HepG2 (cell line): Measurements from ENCODE around the gene UNC119B. TPM values are rescaled to one million over a fixed set of nuclear protein-coding genes. Genes with fewer than 3 reads are reported as not detected.

Experiments used
- ATAC-seq: fragments of 200-7000 bp; cut with Tn5 transposase; 3 replicates; pipeline ENCODE4 v1.9.1; 2020; ENCODE audit warnings: mild to moderate bottlenecking, moderate library complexity
- BruUV-seq: library from RNA; stranded (reverse); fragments of 400-500 nt; replicated peaks from 2 replicates; lab custom pipeline; 2021; lab: Mats Ljungman, UMichigan
- CTCF ChIA-PET: fragments of 300-600 bp; formaldehyde crosslinking; extraction: SDS; loops from one replicate; lab custom pipeline; 2021; ENCODE audit warnings: low total read pairs, inconsistent platforms, low intra/inter-chr PET ratio; lab: Yijun Ruan, JAX
- POLR2A ChIA-PET: fragments of 350-600 bp; sonication (Branson Sonifier 250); formaldehyde crosslinking; loops from one replicate; lab custom pipeline; 2020; ENCODE audit warnings: antibody characterized with exemption, inconsistent platforms; lab: Yijun Ruan, JAX
- DNase-seq: peaks from one replicate; pipeline ENCODE4 v3.0.0-alpha.2; 2015; ENCODE audit warnings: low spot score
- FAIRE-seq: peaks from 3 replicates; lab custom pipeline; 2011; peaks lifted over from hg19 to GRCh38; lab: Jason Lieb, UNC
- H2AFZ ChIP-seq: one replicate; pipeline ENCODE4 v1.6.1; 2011; ENCODE audit warnings: low read length, inconsistent platforms
- H3K27ac ChIP-seq: fragments of 300-600 bp; 3 replicates; pipeline ENCODE4 v1.8.0; 2011; ENCODE audit warnings: mixed run types, mild to moderate bottlenecking, mixed read lengths, low read length, inconsistent platforms; ENCODE audit not compliant: insufficient read depth; ENCODE audit errors: extremely low read length
- H3K27me3 ChIP-seq, 2 experiments: fragments of 200-600 bp in 1 of 2; 2 replicates in 1 of 2; 3 replicates in 1 of 2; pipeline versions ENCODE4 v1.6.0 to v1.8.0; 2011; ENCODE audit warnings: low read length in 2 of 2, mild to moderate bottlenecking in 2 of 2, moderate library complexity in 2 of 2, inconsistent platforms in 1 of 2; ENCODE audit not compliant: insufficient read depth in 2 of 2, control insufficient read depth in 1 of 2
- H3K36me3 ChIP-seq, 2 experiments: fragments of 200-600 bp in 1 of 2; replicated peaks in 1 of 2; 2 replicates in 1 of 2; 3 replicates in 1 of 2; pipeline versions ENCODE4 v1.5.1 to v1.8.0; 2011; ENCODE audit warnings: low read length in 2 of 2, inconsistent platforms in 1 of 2; ENCODE audit not compliant: insufficient read depth in 2 of 2, control insufficient read depth in 1 of 2
- H3K4me1 ChIP-seq: 2 replicates; pipeline ENCODE4 v1.5.1; 2012; ENCODE audit warnings: low read length, inconsistent platforms; ENCODE audit not compliant: insufficient read depth
- H3K4me2 ChIP-seq: 2 replicates; pipeline ENCODE4 v1.6.0; 2011; ENCODE audit warnings: low read depth, low read length, inconsistent platforms
- H3K4me3 ChIP-seq, 3 experiments: fragments of 200-600 bp in 1 of 3; sonication (generic), shearing (Covaris generic) in 1 of 3; replicated peaks in 1 of 3; 2 replicates each; pipeline ENCODE4 v1.5.1; 2011 to 2016; ENCODE audit warnings: low read length in 3 of 3, inconsistent platforms in 2 of 3, low read depth in 2 of 3, mild to moderate bottlenecking in 2 of 3, control low read depth in 1 of 3, mixed read lengths in 1 of 3; ENCODE audit not compliant: insufficient read depth in 1 of 3
- H3K79me2 ChIP-seq: one replicate; pipeline ENCODE4 v1.6.1; 2011; ENCODE audit warnings: low read length, inconsistent platforms; ENCODE audit not compliant: insufficient read depth
- H3K9ac ChIP-seq: 2 replicates; pipeline ENCODE4 v1.6.0; 2011; ENCODE audit warnings: mild to moderate bottlenecking, low read depth, low read length, inconsistent platforms; ENCODE audit not compliant: insufficient read depth
- H3K9me3 ChIP-seq: 2 replicates; pipeline ENCODE4 v1.5.1; 2012; ENCODE audit warnings: mild to moderate bottlenecking, low read length
- H4K20me1 ChIP-seq: 2 replicates; pipeline ENCODE4 v1.6.0; 2011; ENCODE audit warnings: inconsistent platforms, mild to moderate bottlenecking, low read length, moderate library complexity; ENCODE audit not compliant: insufficient read depth
- ATF7 ChIP-seq, 2 experiments: fragments of 450-650 bp in 1 of 2; sonication (generic) in 1 of 2; formaldehyde crosslinking in 1 of 2; IDR thresholded peaks; 2 replicates each; pipeline versions ENCODE4 v1.4.0 to v1.6.1; 2016 to 2020; ENCODE audit warnings: antibody characterized with exemption in 1 of 2, mild to moderate bottlenecking in 1 of 2, missing genetic modification reagents in 1 of 2
- CCDC6 ChIP-seq: sonication (generic); formaldehyde crosslinking; IDR thresholded peaks from 2 replicates; pipeline ENCODE4 v1.8.1; 2022; ENCODE audit warnings: mild to moderate bottlenecking, missing genetic modification reagents, moderate library complexity
- FOSL2 ChIP-seq: sonication (generic); formaldehyde crosslinking; IDR thresholded peaks from 2 replicates; pipeline ENCODE4 v1.4.0; 2020; ENCODE audit warnings: missing genetic modification reagents
- PHF8 ChIP-seq: sonication (generic); formaldehyde crosslinking; IDR thresholded peaks from 2 replicates; pipeline ENCODE4 v1.5.0; 2020; ENCODE audit warnings: missing genetic modification reagents
- SIN3A ChIP-seq: IDR thresholded peaks from 2 replicates; pipeline ENCODE4 v1.6.1; 2011; ENCODE audit warnings: low read depth, mild to moderate bottlenecking, control low read depth, low read length, borderline replicate concordance
- SRSF4 ChIP-seq: fragments of 200-400 bp; formaldehyde crosslinking; IDR thresholded peaks from one replicate; pipeline ENCODE4 v1.6.1; 2018; ENCODE audit warnings: mild to moderate bottlenecking, low read depth, low read length, moderate library complexity; ENCODE audit not compliant: poor library complexity, severe bottlenecking
- WIZ ChIP-seq: sonication (generic); formaldehyde crosslinking; IDR thresholded peaks from 2 replicates; pipeline ENCODE4 v1.5.1; 2020; ENCODE audit warnings: mild to moderate bottlenecking, missing genetic modification reagents
- ZNF225 ChIP-seq: sonication (generic); formaldehyde crosslinking; IDR thresholded peaks from 2 replicates; pipeline ENCODE4 v1.4.0; 2020; ENCODE audit warnings: mild to moderate bottlenecking, missing genetic modification reagents
- ZNF616 ChIP-seq: sonication (generic); formaldehyde crosslinking; IDR thresholded peaks from 2 replicates; pipeline ENCODE4 v1.5.0; 2020; ENCODE audit warnings: low read depth, mild to moderate bottlenecking, missing genetic modification reagents
- WGBS: methylation state at CpG from one replicate; pipeline ENCODE4 v1.1.6; 2017; ENCODE audit warnings: low lambda C conversion rate; 5-methylcytosine and 5-hydroxymethylcytosine counted together
- in situ Hi-C: cut with HindIII; loops from 2 replicates; pipeline ENCODE4 v1.10.0; 2017; ENCODE audit warnings: low pct_unique_long_range_greater_than_20kb; ENCODE audit not compliant: extremely low pct_ligation_motif_present
- intact Hi-C: fragments of 100-400 bp; cut with micrococcal nuclease; formaldehyde crosslinking; loops from one replicate; pipeline ENCODE4 v1.10.0; 2022; ENCODE audit not compliant: unreplicated experiment
- polyA plus RNA-seq, 8 experiments: library from polyadenylated mRNA; depleted of rRNA in 3 of 8; stranded (reverse) in 7 of 8; unstranded in 1 of 8; fragments of >200 nt; fragmentation: Illumina TruSeq in 4 of 8; extraction: Trizol in 4 of 8; gene quantifications; 2 replicates each; pipeline versions ENCODE4 v1.2.1 to v1.2.3, GENCODE V29; 2011 to 2016; ENCODE audit warnings: low read depth in 4 of 8, missing spikeins in 1 of 8, mixed read lengths in 1 of 8; ENCODE audit not compliant: insufficient read depth in 1 of 8
- total RNA-seq, 5 experiments: library from RNA; depleted of rRNA; stranded (reverse); fragments of >200 nt; fragmentation: Illumina TruSeq; extraction: Trizol; gene quantifications; 2 replicates each; pipeline ENCODE4 v1.2.3, GENCODE V29; 2016; ENCODE audit warnings: low read depth in 1 of 5
- TF ChIP-seq, protein P1 (sequence below): sonication (generic); formaldehyde crosslinking; IDR thresholded peaks from 2 replicates; pipeline ENCODE4 v1.4.0; 2020; ENCODE audit warnings: mild to moderate bottlenecking, low read depth, missing genetic modification reagents
- TF ChIP-seq, protein P2 (sequence below): sonication (generic); formaldehyde crosslinking; IDR thresholded peaks from 2 replicates; pipeline ENCODE4 v1.4.0; 2020; ENCODE audit warnings: missing genetic modification reagents
- TF ChIP-seq, protein P3 (sequence below), 2 experiments: sonication (generic) in 1 of 2; formaldehyde crosslinking in 1 of 2; IDR thresholded peaks; 2 replicates each; pipeline versions ENCODE4 v1.4.0 to v1.6.1; 2016 to 2020; ENCODE audit warnings: borderline replicate concordance in 1 of 2, low read depth in 1 of 2, mild to moderate bottlenecking in 1 of 2, missing genetic modification reagents in 1 of 2
- TF ChIP-seq, protein P4 (sequence below): IDR thresholded peaks from 2 replicates; pipeline ENCODE4 v1.6.1; 2016; ENCODE audit warnings: low read depth, control low read depth

The UNC119B gene
- total and polyA plus RNA-seq, 2 of the 13 experiments (the other 11 are each of a cell fraction or from before 2014, with no cell fraction given): 19.6 to 19.7 TPM

DNA sequence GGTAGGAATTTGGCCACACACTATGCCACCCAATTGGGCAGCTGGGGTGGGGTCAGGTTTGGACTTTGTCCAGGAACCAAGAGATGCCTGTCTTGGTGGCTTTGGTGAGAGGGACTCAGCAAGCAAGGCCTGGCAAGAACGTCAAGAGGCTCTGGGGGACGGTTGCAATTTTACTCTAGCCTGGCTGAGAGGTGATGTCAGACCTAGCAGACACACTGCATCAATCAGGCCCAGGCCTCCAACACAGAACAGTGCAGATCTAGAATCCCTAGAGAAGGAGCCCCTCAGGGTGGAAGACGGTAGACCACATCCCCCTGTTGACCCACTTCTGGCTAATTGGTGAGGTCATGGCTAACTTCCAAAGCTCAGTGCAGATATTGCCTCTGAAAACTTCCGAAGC, 1.6 kb upstream of the UNC119B start (continued):
- TF ChIP-seq ZNF616 (CRISPR knock-in tag): no peak
- no peak for TF ChIP-seq ZNF225 (CRISPR knock-in tag)
- no peak for TF ChIP-seq SIN3A

DNA sequence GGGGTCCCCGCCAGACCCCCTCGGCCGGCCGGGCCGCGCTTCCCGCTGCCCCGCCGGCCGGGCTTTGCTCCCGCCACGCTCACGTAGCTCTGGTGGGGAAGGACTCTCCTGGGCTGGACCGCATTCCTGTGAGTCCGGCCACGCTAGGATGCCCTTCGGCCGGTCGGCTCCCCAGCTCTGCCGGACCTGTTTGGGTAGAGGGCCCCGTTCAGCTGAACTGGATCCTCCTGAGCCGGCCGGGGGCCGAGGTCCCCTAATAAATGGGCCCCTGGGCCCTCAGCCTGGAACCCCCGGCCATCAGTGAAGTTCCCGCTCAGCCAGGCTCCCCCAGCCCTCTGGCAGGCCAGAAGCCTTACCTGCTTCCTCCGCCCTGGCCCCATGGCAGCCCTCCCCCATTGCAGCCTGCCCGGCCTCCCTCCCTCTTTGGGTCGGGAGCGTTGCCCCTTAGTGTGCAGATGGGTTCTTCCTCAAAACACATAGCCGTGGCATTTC, 593 bp downstream of the UNC119B start:
- Histone ChIP-seq H3K4me2 (peak overlapping the region; percentile 67), H2AFZ (no peak overlapping the region), H3K27ac (peak overlapping the region; percentile 59), H3K36me3 (peaks cover 2 to 14% of the 10 kb centered on the region in 2 experiments; a peak in 3 of 5 replicates), H3K9ac (peak overlapping the region; percentile 88), H3K4me3 (peak overlapping the region; percentile 84 to 85 (median 84)), H3K79me2 (peaks cover 14% of the 10 kb centered on the region), H3K27me3 (no peaks in the 10 kb centered on the region), H3K9me3 (no peaks in the 10 kb centered on the region), H4K20me1 (no peaks in the 10 kb centered on the region; the same call in 1 of the 2 replicates), H3K4me1 (peaks cover 34% of the 10 kb centered on the region)
- 3% methylated on average over 4 of the region's 31 CpGs for WGBS
- ATAC-seq: peak; percentile 45
- intact Hi-C loops (loop anchor here (2.0 kb wide), 1 partner anchor 128 kb away; no protein-coding TSS in a partner anchor), in situ Hi-C loops (loop anchor here (5.0 kb wide), 2 partner anchors 64 to 129 kb away; partner anchors contain the start of gene POP5)
- POLR2A ChIA-PET: interaction anchor here (0.6 to 1.1 kb wide), 6 partner anchors 17 to 269 kb away, joined by 3 to 7 read pairs (median 4); partner anchors contain the start of genes MLEC and POP5
- FAIRE-seq: no peak
- BruUV-seq: no TSS peak
- no peak for DNase-seq
- CTCF ChIA-PET: no interaction called here
- TF ChIP-seq FOSL2 (CRISPR knock-in tag) (no peak), CCDC6 (CRISPR knock-in tag) (no peak), WIZ (CRISPR knock-in tag) (no peak), PHF8 (CRISPR knock-in tag) (0 out of 2 replicates have a peak, but pooled peaks have one; percentile 7), SRSF4 (no peak), ATF7 (IDR thresholded peaks at IDR 0.05) (no peak), ATF7 (CRISPR knock-in tag; IDR thresholded peaks at IDR 0.05) (no peak)
- TF ChIP-seq, protein P1, sequence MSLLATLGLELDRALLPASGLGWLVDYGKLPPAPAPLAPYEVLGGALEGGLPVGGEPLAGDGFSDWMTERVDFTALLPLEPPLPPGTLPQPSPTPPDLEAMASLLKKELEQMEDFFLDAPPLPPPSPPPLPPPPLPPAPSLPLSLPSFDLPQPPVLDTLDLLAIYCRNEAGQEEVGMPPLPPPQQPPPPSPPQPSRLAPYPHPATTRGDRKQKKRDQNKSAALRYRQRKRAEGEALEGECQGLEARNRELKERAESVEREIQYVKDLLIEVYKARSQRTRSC (CRISPR knock-in tag): no peak
- TF ChIP-seq, protein P2, sequence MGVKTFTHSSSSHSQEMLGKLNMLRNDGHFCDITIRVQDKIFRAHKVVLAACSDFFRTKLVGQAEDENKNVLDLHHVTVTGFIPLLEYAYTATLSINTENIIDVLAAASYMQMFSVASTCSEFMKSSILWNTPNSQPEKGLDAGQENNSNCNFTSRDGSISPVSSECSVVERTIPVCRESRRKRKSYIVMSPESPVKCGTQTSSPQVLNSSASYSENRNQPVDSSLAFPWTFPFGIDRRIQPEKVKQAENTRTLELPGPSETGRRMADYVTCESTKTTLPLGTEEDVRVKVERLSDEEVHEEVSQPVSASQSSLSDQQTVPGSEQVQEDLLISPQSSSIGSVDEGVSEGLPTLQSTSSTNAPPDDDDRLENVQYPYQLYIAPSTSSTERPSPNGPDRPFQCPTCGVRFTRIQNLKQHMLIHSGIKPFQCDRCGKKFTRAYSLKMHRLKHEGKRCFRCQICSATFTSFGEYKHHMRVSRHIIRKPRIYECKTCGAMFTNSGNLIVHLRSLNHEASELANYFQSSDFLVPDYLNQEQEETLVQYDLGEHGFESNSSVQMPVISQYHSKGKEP (CRISPR knock-in tag): no peak
- TF ChIP-seq, protein P3, sequence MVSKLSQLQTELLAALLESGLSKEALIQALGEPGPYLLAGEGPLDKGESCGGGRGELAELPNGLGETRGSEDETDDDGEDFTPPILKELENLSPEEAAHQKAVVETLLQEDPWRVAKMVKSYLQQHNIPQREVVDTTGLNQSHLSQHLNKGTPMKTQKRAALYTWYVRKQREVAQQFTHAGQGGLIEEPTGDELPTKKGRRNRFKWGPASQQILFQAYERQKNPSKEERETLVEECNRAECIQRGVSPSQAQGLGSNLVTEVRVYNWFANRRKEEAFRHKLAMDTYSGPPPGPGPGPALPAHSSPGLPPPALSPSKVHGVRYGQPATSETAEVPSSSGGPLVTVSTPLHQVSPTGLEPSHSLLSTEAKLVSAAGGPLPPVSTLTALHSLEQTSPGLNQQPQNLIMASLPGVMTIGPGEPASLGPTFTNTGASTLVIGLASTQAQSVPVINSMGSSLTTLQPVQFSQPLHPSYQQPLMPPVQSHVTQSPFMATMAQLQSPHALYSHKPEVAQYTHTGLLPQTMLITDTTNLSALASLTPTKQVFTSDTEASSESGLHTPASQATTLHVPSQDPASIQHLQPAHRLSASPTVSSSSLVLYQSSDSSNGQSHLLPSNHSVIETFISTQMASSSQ (IDR thresholded peaks at IDR 0.05; ENCODE audit: low read depth): no peak
- TF ChIP-seq, protein P3 (CRISPR knock-in tag; IDR thresholded peaks at IDR 0.05; ENCODE audit: borderline replicate concordance): no peak
- TF ChIP-seq, protein P4, sequence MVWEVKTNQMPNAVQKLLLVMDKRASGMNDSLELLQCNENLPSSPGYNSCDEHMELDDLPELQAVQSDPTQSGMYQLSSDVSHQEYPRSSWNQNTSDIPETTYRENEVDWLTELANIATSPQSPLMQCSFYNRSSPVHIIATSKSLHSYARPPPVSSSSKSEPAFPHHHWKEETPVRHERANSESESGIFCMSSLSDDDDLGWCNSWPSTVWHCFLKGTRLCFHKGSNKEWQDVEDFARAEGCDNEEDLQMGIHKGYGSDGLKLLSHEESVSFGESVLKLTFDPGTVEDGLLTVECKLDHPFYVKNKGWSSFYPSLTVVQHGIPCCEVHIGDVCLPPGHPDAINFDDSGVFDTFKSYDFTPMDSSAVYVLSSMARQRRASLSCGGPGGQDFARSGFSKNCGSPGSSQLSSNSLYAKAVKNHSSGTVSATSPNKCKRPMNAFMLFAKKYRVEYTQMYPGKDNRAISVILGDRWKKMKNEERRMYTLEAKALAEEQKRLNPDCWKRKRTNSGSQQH (CRISPR knock-in tag): 0 out of 2 replicates have a peak, but pooled peaks have one; percentile 26
